ENCODE measurements around the gene DNAL1. TPM values are rescaled to one million over a fixed set of nuclear protein-coding genes. Genes with fewer than 3 reads are reported as not detected.

The DNAL1 gene
- total RNA-seq, 2 donors from 2014 or later: 8.5 to 10.0 TPM

- 44% methylated on average over 20 of the region's 20 CpGs for WGBS
- H3K27me3 ChIP-seq (replicated peaks; ENCODE audit: insufficient read depth): no peaks in the 10 kb centered on the region
- intact Hi-C loops (cut with DNase I): loop anchor here (5.0 kb wide), 1 partner anchor 56 kb away; no protein-coding TSS in a partner anchor
- peaks cover 11% of the 10 kb centered on the region for H3K4me1 ChIP-seq (replicated peaks)
- H3K36me3 ChIP-seq: peaks cover 9 to 13% of the 10 kb centered on the region in 2 donors
- TF ChIP-seq POLR2AphosphoS5 (IDR thresholded peaks at IDR 0.05) (peak; percentile 36), POLR2A (IDR thresholded peaks at IDR 0.05) (no peak)
- TF ChIP-seq, protein P1, sequence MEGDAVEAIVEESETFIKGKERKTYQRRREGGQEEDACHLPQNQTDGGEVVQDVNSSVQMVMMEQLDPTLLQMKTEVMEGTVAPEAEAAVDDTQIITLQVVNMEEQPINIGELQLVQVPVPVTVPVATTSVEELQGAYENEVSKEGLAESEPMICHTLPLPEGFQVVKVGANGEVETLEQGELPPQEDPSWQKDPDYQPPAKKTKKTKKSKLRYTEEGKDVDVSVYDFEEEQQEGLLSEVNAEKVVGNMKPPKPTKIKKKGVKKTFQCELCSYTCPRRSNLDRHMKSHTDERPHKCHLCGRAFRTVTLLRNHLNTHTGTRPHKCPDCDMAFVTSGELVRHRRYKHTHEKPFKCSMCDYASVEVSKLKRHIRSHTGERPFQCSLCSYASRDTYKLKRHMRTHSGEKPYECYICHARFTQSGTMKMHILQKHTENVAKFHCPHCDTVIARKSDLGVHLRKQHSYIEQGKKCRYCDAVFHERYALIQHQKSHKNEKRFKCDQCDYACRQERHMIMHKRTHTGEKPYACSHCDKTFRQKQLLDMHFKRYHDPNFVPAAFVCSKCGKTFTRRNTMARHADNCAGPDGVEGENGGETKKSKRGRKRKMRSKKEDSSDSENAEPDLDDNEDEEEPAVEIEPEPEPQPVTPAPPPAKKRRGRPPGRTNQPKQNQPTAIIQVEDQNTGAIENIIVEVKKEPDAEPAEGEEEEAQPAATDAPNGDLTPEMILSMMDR (IDR thresholded peaks at IDR 0.05): no peak
- no peaks in the 10 kb centered on the region for H3K9me3 ChIP-seq
- H3K4me3 ChIP-seq: no peak overlapping the region
- peak; percentile 46 for DNase-seq (ENCODE audit: low spot score)
- peak overlapping the region; percentile 45 to 61 for H3K27ac ChIP-seq
Observed at GRCh38 chr14:73717711-73718417, 73.1 kb downstream of the DNAL1 start.

DNA sequence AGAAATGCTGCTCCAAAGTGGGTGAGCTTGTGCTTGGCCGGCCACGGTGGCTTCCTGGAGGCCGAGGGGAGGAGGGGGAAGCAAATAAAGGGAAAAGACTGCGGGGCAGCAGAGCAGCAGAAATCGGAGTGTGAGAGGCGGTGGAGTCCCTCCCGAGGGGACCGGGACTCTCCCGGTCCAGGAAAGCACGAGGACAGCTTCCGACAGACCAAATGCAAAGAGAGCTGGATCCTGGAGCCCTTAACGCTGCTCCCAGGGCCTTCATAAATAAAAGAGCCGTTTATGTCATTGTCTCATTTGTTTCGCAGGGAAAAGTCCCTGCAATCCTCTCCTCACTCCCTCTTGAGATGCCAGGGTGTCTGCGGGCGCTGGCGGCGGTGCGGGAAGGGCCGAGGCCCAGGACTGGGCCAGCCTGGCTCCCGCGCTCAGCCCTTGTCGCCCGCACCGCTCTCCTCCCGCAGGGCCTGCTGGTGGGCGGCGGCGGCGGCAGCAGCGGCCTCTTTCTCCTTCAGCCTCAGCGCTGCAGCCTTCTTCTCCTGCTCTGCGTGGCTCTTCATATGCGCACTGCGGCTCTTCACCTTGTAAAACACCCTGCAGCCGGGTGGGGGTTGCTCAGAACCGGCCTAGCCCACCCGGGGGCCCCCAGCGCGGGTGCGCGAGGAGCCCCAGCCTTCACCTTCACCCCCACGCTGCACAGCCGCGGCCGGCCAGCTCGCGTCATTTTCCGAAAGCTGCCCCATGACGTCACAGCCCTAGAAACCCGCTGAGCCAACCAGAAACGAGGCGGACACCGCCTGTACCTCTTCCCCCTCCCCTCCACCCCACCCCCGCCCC lies 73.8 kb downstream of the DNAL1 start:
- Histone ChIP-seq H3K4me3 (no peak overlapping the region), H3K9me3 (no peaks in the 10 kb centered on the region), H3K27me3 (replicated peaks; ENCODE audit: insufficient read depth) (no peaks in the 10 kb centered on the region), H3K4me1 (replicated peaks) (peaks cover 11% of the 10 kb centered on the region), H3K27ac (peak overlapping the region; percentile 45 to 61), H3K36me3 (peaks cover 9 to 13% of the 10 kb centered on the region in 2 donors)
- DNase-seq (ENCODE audit: low spot score): no peak
- intact Hi-C loops (cut with DNase I): loop anchor here (5.0 kb wide), 1 partner anchor 56 kb away; no protein-coding TSS in a partner anchor
- TF ChIP-seq, protein P1 (IDR thresholded peaks at IDR 0.05): no peak
- TF ChIP-seq POLR2A (IDR thresholded peaks at IDR 0.05) (no peak), POLR2AphosphoS5 (IDR thresholded peaks at IDR 0.05) (no peak)
- 53% methylated on average over 43 of the region's 55 CpGs for WGBS

DNA sequence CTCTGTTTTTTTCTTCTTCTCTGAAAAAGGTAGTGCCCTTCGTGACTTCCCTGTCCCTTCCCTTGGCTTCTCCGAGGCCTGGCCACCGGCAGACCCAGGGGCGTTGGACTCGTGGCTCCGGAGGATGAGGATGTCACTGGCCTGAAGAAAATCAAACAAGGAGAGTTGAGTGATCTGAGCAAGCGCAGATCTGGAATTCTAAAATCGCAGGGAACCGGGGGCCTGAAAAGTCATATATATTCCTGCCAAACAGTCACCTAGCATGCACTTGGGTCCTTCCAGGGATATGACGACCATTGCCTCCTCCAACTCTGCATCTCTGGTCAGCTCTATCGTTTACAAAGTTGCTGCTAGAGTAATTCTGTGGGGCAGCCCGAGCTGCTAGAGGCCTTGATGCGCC lies 74.6 kb downstream of the DNAL1 start:
- WGBS: 84% methylated on average over 13 of the region's 13 CpGs
- Histone ChIP-seq H3K4me1 (replicated peaks) (peaks cover 11% of the 10 kb centered on the region), H3K9me3 (no peaks in the 10 kb centered on the region), H3K36me3 (peaks cover 9 to 13% of the 10 kb centered on the region in 2 donors), H3K27ac (peak overlapping the region; percentile 45 to 61), H3K27me3 (replicated peaks; ENCODE audit: insufficient read depth) (no peaks in the 10 kb centered on the region), H3K4me3 (no peak overlapping the region)
- TF ChIP-seq, protein P1 (IDR thresholded peaks at IDR 0.05): no peak
- TF ChIP-seq POLR2A (IDR thresholded peaks at IDR 0.05) (no peak), POLR2AphosphoS5 (IDR thresholded peaks at IDR 0.05) (no peak)
- DNase-seq (ENCODE audit: low spot score): no peak
- intact Hi-C loops (cut with DNase I): loop anchor here (5.0 kb wide), 1 partner anchor 57 kb away; no protein-coding TSS in a partner anchor

GRCh38 chr14:73719791-73720190 lies 75.0 kb downstream of the DNAL1 start:
- Histone ChIP-seq H3K27me3 (replicated peaks; ENCODE audit: insufficient read depth) (no peaks in the 10 kb centered on the region), H3K4me3 (no peak overlapping the region), H3K4me1 (replicated peaks) (peaks cover 7% of the 10 kb centered on the region), H3K27ac (no peak overlapping the region), H3K9me3 (no peaks in the 10 kb centered on the region), H3K36me3 (peaks cover 9 to 13% of the 10 kb centered on the region in 2 donors)
- WGBS: 79% methylated on average over 8 of the region's 8 CpGs
- TF ChIP-seq POLR2A (IDR thresholded peaks at IDR 0.05) (no peak), POLR2AphosphoS5 (IDR thresholded peaks at IDR 0.05) (no peak)
- TF ChIP-seq, protein P1 (IDR thresholded peaks at IDR 0.05): no peak
- DNase-seq (ENCODE audit: low spot score): no peak
- intact Hi-C loops (cut with DNase I): loop anchor here (5.0 to 10.0 kb wide), 4 partner anchors 38 to 235 kb away; partner anchors contain the start of genes ACOT2, COQ6 and FAM161B

Measured in prostate gland (tissue), 2 donors.